Endodermal cell (in vitro differentiated cells): ENCODE results near the gene RASAL2. TPM values are rescaled to one million over a fixed set of nuclear protein-coding genes. Genes with fewer than 3 reads are reported as not detected.

Experiments
- DNase-seq: peaks from one replicate; pipeline ENCODE4 v3.0.0-alpha.2; 2017
- H3K27ac ChIP-seq: 2 replicates; pipeline ENCODE4 v1.5.1; 2013; ENCODE audit warnings: mild to moderate bottlenecking, low read depth, low read length, moderate library complexity
- H3K27me3 ChIP-seq: 2 replicates; pipeline ENCODE4 v1.6.1; 2013; ENCODE audit warnings: mild to moderate bottlenecking, low read length, moderate library complexity; ENCODE audit not compliant: insufficient read depth, control insufficient read depth, poor library complexity, severe bottlenecking
- H3K36me3 ChIP-seq: 2 replicates; pipeline ENCODE4 v1.7.0; 2013; ENCODE audit warnings: mild to moderate bottlenecking, low read length, moderate library complexity; ENCODE audit not compliant: control insufficient read depth, insufficient read depth
- H3K4me1 ChIP-seq: one replicate; pipeline ENCODE4 v1.7.0; 2013; ENCODE audit warnings: low read length; ENCODE audit not compliant: control insufficient read depth, insufficient read depth
- H3K4me3 ChIP-seq: 2 replicates; pipeline ENCODE4 v1.5.1; 2013; ENCODE audit warnings: mild to moderate bottlenecking, low read length, moderate library complexity
- H3K9ac ChIP-seq: 2 replicates; pipeline ENCODE4 v1.6.1; 2013; ENCODE audit warnings: mild to moderate bottlenecking, low read length, moderate library complexity; ENCODE audit not compliant: poor library complexity, severe bottlenecking; ENCODE audit errors: extremely low read depth
- H3K9me3 ChIP-seq: 2 replicates; pipeline ENCODE4 v1.6.1; 2013; ENCODE audit warnings: mild to moderate bottlenecking, low read length, moderate library complexity; ENCODE audit not compliant: control insufficient read depth
- H3K27ac Mint-ChIP-seq: 2 replicates; pipeline ENCODE4 v1.8.0; 2020; ENCODE audit warnings: mixed read lengths
- H3K27me3 Mint-ChIP-seq: 2 replicates; pipeline ENCODE4 v1.8.0; 2021; ENCODE audit warnings: mild to moderate bottlenecking, mixed read lengths; ENCODE audit not compliant: insufficient read depth
- H3K36me3 Mint-ChIP-seq: 2 replicates; pipeline ENCODE4 v1.8.0; 2020; ENCODE audit warnings: low read depth, mixed read lengths
- H3K4me1 Mint-ChIP-seq: 2 replicates; pipeline ENCODE4 v1.8.0; 2020; ENCODE audit warnings: mixed read lengths
- H3K4me3 Mint-ChIP-seq: 2 replicates; pipeline ENCODE4 v1.8.0; 2020; ENCODE audit warnings: mild to moderate bottlenecking, moderate library complexity, mixed read lengths
- H3K9me3 Mint-ChIP-seq: 2 replicates; pipeline ENCODE4 v1.8.0; 2020; ENCODE audit warnings: mild to moderate bottlenecking, mixed read lengths
- CTCF ChIP-seq: fragments of 200-600 bp; sonication (generic); conservative IDR thresholded peaks from 2 replicates; pipeline ENCODE4 v1.5.0; 2021; ENCODE audit warnings: antibody characterized with exemption, mild to moderate bottlenecking
- WGBS, 2 experiments: methylation state at CpG; one replicate each; pipeline versions ENCODE4 v1.1.5 to v1.1.7; 2013; ENCODE audit warnings: missing lambda C conversion rate in 2 of 2, mixed read lengths in 1 of 2; ENCODE audit not compliant: insufficient coverage in 1 of 2, insufficient read length in 1 of 2; 5-methylcytosine and 5-hydroxymethylcytosine counted together
- total RNA-seq, 2 donors: library from RNA; stranded (reverse); fragmentation: NEBNext Ultra II Directional in 1 of 2; extraction: Animal tissue kit (Norgen Biotek cat#: 25700) in 1 of 2; gene quantifications; 2 replicates in 1 of 2; 3 replicates in 1 of 2; pipeline ENCODE4 v1.2.1, GENCODE V29; 2021

Gene RASAL2
- total RNA-seq, 2 donors from 2014 or later = 21.8 to 22.1 TPM

GRCh38 chr1:178146436-178146835 lies 52.5 kb downstream of the RASAL2 start:
- Mint-ChIP-seq H3K36me3 (no peaks in the 10 kb centered on the region), H3K4me1 (peaks cover 7% of the 10 kb centered on the region), H3K4me3 (no peak overlapping the region), H3K27me3 (no peaks in the 10 kb centered on the region), H3K9me3 (no peaks in the 10 kb centered on the region), H3K27ac (no peak overlapping the region)
- Histone ChIP-seq H3K4me3 (no peak overlapping the region), H3K9ac (no peak overlapping the region), H3K4me1 (no peaks in the 10 kb centered on the region), H3K27ac (no peak overlapping the region), H3K36me3 (no peaks in the 10 kb centered on the region), H3K9me3 (no peaks in the 10 kb centered on the region), H3K27me3 (no peaks in the 10 kb centered on the region)
- no peak for DNase-seq
- 83 to 96% methylated on average over 1 to 2 of the region's 2 CpGs for WGBS, 2 experiments
- no peak for TF ChIP-seq CTCF

GRCh38 chr1:178150610-178151009 lies 56.7 kb downstream of the RASAL2 start:
- Mint-ChIP-seq H3K4me1 (peaks cover 4% of the 10 kb centered on the region), H3K36me3 (no peaks in the 10 kb centered on the region), H3K27me3 (no peaks in the 10 kb centered on the region), H3K4me3 (no peak overlapping the region), H3K9me3 (no peaks in the 10 kb centered on the region), H3K27ac (no peak overlapping the region)
- WGBS, 2 experiments = 0% methylated on average over 1 of the region's 1 CpG; no CpG with 5 or more reads in 1 of the 2 experiments
- Histone ChIP-seq H3K4me1 (no peaks in the 10 kb centered on the region), H3K36me3 (no peaks in the 10 kb centered on the region), H3K27ac (no peak overlapping the region), H3K4me3 (no peak overlapping the region), H3K27me3 (no peaks in the 10 kb centered on the region), H3K9ac (no peak overlapping the region), H3K9me3 (no peaks in the 10 kb centered on the region)
- no peak for TF ChIP-seq CTCF
- no peak for DNase-seq

GRCh38 chr1:178151831-178152230 lies 57.9 kb downstream of the RASAL2 start:
- Histone ChIP-seq H3K4me3 (no peak overlapping the region), H3K4me1 (no peaks in the 10 kb centered on the region), H3K27me3 (no peaks in the 10 kb centered on the region), H3K36me3 (no peaks in the 10 kb centered on the region), H3K27ac (no peak overlapping the region), H3K9ac (no peak overlapping the region), H3K9me3 (no peaks in the 10 kb centered on the region)
- Mint-ChIP-seq H3K4me3 (no peak overlapping the region), H3K27ac (no peak overlapping the region), H3K27me3 (no peaks in the 10 kb centered on the region), H3K4me1 (peaks cover 4% of the 10 kb centered on the region), H3K36me3 (no peaks in the 10 kb centered on the region), H3K9me3 (no peaks in the 10 kb centered on the region)
- DNase-seq = no peak
- WGBS, 2 experiments = 87 to 100% methylated on average over 1 of the region's 1 CpG
- TF ChIP-seq CTCF = no peak
